Fibroblast of pulmonary artery (primary cell): Measurements from ENCODE around the gene TMPRSS9.

Experiments used
- DNase-seq: peaks from one replicate; pipeline ENCODE4 v3.0.0-alpha.2; 2010; ENCODE audit warnings: low read depth
- H3K4me3 ChIP-seq: replicated peaks from 2 replicates; pipeline ENCODE4 v1.5.1; 2011; ENCODE audit warnings: low read depth, mild to moderate bottlenecking, control low read depth, low read length, moderate library complexity
- TF ChIP-seq, protein P1 (sequence below): IDR thresholded peaks from 2 replicates; pipeline ENCODE4 v1.5.1; 2011; ENCODE audit warnings: mild to moderate bottlenecking, control low read depth, low read length, inconsistent platforms; ENCODE audit errors: missing control alignments

Gene TMPRSS9

DNA sequence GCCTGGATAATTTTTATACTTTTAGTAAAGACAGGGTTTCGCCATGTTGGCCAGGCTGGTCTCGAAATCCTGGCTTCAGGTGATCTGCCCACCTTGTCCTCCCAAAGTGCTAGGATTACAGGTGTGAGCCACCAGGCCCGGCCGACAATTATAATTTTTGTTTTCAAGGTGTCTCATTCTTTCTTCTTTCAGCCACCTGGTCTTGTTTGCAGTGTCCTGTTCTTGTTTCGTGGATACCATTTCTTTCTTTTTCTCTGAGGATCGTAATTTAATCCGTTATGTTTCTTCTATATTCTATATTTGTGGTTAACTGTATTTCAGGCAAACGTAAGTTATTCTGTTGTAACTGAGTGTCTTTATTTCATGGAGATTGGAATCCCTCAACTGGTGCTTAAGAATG, 51.6 kb downstream of the TMPRSS9 start:
- no peak overlapping the region for H3K4me3 ChIP-seq
- TF ChIP-seq, protein P1, sequence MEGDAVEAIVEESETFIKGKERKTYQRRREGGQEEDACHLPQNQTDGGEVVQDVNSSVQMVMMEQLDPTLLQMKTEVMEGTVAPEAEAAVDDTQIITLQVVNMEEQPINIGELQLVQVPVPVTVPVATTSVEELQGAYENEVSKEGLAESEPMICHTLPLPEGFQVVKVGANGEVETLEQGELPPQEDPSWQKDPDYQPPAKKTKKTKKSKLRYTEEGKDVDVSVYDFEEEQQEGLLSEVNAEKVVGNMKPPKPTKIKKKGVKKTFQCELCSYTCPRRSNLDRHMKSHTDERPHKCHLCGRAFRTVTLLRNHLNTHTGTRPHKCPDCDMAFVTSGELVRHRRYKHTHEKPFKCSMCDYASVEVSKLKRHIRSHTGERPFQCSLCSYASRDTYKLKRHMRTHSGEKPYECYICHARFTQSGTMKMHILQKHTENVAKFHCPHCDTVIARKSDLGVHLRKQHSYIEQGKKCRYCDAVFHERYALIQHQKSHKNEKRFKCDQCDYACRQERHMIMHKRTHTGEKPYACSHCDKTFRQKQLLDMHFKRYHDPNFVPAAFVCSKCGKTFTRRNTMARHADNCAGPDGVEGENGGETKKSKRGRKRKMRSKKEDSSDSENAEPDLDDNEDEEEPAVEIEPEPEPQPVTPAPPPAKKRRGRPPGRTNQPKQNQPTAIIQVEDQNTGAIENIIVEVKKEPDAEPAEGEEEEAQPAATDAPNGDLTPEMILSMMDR = no peak
- DNase-seq = no peak

DNA sequence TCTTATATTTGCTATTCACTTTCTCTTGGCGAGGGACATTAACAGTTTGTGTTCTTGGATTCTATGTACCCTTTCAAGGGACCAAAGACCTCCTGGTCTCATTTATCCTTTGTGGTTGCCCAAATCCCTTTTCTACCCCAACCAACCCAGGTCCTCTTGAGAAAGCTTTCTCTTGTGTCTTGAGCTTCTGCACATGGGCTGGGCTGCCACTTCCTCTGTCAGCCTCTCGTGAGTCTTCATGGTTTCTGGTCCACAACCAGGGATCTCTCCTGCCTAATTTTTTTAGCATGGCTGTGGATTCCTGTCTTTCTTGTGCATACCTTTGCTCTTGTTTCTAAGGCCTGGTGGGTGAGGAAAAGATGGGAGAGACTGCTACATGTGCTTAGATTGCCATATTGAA, 52.4 kb downstream of the TMPRSS9 start:
- DNase-seq = no peak
- TF ChIP-seq, protein P1 = no peak
- no peak overlapping the region for H3K4me3 ChIP-seq

GRCh38 chr19:2413159-2413558, 53.1 kb downstream of the TMPRSS9 start:
- TF ChIP-seq, protein P1 = no peak
- no peak for DNase-seq
- H3K4me3 ChIP-seq = no peak overlapping the region

DNA sequence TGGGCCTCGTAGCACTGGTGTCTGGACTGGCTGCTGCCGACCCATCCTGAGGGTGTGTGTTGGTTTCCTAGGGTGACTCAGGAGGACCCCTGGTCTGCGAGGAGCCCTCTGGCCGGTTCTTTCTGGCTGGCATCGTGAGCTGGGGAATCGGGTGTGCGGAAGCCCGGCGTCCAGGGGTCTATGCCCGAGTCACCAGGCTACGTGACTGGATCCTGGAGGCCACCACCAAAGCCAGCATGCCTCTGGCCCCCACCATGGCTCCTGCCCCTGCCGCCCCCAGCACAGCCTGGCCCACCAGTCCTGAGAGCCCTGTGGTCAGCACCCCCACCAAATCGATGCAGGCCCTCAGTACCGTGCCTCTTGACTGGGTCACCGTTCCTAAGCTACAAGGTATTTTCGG, 53.6 kb downstream of the TMPRSS9 start:
- TF ChIP-seq, protein P1 = no peak
- no peak overlapping the region for H3K4me3 ChIP-seq
- DNase-seq = no peak

- no peak for DNase-seq
- no peak overlapping the region for H3K4me3 ChIP-seq
- TF ChIP-seq, protein P1 = no peak
Observed at GRCh38 chr19:2415281-2415972, 55.4 kb downstream of the TMPRSS9 start.

GRCh38 chr19:2415973-2416319, 55.9 kb downstream of the TMPRSS9 start:
- TF ChIP-seq, protein P1 = no peak
- DNase-seq = no peak
- no peak overlapping the region for H3K4me3 ChIP-seq
